ENCODE measurements around the gene ATP2B3. TPM values are rescaled to one million over a fixed set of nuclear protein-coding genes. Genes with fewer than 3 reads are reported as not detected.

ATP2B3 gene
- total RNA-seq, 1 donor from 2014 or later: not detected

DNA sequence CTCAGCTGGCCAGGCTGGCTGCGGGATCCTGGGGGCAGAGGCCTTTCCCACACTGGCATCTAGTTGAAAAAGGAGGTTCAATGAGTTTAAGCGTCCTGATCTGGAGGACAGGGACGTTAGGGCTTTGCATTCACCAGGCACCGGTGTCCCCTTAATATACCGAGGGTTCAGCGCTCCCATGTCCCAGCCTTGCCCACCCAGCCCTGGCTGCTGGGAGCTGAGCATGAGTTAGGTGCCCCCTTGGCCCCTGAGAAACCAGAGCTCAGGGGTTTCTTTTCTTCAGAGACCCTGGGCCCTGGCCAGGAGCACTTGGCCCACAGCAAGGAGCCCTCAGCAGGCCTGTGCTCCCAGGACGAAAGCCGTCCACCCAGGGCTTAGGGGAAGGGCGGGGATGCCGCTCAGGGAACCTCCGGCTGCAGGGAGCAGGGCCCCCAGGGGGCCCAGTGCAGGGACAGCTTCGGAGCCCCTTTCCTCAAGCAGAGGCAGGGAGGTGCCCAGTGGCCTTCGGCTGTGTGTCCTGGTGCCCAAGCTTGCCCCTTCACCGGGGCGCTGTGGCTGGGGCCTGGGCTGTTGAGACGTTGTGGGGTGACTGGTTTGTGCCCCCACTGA, 108.7 kb downstream of the ATP2B3 start:
- TF ChIP-seq, protein P1, sequence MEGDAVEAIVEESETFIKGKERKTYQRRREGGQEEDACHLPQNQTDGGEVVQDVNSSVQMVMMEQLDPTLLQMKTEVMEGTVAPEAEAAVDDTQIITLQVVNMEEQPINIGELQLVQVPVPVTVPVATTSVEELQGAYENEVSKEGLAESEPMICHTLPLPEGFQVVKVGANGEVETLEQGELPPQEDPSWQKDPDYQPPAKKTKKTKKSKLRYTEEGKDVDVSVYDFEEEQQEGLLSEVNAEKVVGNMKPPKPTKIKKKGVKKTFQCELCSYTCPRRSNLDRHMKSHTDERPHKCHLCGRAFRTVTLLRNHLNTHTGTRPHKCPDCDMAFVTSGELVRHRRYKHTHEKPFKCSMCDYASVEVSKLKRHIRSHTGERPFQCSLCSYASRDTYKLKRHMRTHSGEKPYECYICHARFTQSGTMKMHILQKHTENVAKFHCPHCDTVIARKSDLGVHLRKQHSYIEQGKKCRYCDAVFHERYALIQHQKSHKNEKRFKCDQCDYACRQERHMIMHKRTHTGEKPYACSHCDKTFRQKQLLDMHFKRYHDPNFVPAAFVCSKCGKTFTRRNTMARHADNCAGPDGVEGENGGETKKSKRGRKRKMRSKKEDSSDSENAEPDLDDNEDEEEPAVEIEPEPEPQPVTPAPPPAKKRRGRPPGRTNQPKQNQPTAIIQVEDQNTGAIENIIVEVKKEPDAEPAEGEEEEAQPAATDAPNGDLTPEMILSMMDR (IDR thresholded peaks at IDR 0.05): no peak
- CTCF ChIA-PET: no interaction called here
- intact Hi-C loops (cut with micrococcal nuclease): no loop called here
- ATAC-seq (ENCODE audit: low read depth): no peak
- no peak for DNase-seq
- Mint-ChIP-seq H3K9me3 (peaks cover 3% of the 10 kb centered on the region), H3K27ac (no peak overlapping the region), H3K27me3 (peaks cover 15% of the 10 kb centered on the region), H3K4me3 (no peak overlapping the region), H3K4me1 (no peaks in the 10 kb centered on the region), H3K36me3 (ENCODE audit: low read depth) (no peaks in the 10 kb centered on the region)
- POLR2A ChIA-PET: no interaction called here

DNA sequence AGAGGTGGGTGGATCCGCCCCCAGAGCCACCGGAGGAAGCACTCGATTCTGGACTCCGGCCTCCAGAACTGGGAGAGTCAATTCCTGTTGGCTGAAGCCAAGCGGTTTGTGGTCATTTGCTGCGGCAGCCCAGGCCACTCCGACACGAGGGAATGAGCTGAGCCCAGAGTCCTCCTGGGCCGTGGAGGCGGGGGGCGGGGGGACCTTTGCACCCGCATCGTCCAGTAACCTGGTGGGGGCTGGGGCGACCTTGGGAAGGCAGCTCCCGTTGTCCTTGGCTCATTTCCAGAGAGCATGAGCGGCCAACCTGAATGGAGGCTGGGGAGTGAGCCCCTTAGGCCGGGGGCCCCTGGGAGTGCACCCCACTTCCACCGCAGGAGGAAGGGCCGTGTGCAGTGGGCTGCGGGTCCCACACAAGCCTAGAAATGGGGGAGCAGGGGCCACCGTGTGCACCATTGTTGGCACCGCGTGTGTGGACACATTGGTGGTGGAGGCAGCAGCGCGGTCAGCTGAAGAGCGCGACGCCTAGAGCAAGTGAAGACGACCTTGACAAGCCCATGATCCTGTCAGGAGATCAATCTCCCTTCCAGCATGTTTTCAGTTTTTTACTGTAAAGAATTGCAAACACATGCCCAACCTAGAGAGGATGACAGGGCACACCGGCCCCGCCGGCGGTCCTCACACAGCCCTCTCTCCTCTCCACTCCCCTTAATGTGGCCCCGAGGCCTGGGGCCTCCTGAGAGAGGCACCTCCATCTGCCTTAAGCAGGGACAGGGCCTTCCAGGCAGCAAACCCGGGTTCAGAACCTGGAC, 109.6 kb downstream of the ATP2B3 start:
- Mint-ChIP-seq H3K9me3 (peaks cover 4% of the 10 kb centered on the region), H3K4me1 (no peaks in the 10 kb centered on the region), H3K4me3 (no peak overlapping the region), H3K27ac (no peak overlapping the region), H3K36me3 (ENCODE audit: low read depth) (no peaks in the 10 kb centered on the region), H3K27me3 (peaks cover 17% of the 10 kb centered on the region)
- TF ChIP-seq, protein P1 (IDR thresholded peaks at IDR 0.05): no peak
- intact Hi-C loops (cut with micrococcal nuclease): no loop called here
- no peak for DNase-seq
- ChIA-PET CTCF (no interaction called here), POLR2A (no interaction called here)
- no peak for ATAC-seq (ENCODE audit: low read depth)

DNA sequence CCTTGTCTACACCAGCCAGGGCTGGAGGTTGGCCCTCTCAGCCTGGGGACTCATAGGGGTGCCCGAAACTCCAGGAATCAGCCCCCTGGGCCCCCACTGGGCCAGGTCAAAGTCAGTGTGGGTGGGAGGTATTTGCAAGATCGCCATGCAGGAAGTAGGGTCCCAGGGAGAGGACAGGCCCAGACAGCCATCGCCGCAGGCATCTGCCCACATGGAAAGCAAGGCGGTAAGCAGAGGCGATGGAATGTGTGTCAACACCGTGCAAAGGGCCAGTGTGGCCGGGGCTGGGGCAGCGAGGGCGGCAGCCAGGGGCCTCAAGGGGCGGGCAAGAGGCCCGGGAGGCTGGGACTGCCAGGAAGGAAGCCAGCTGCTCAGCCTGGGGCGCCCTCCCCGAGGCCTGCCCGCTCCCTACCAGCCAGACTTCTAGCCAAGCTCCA, 110.3 kb downstream of the ATP2B3 start:
- ATAC-seq (ENCODE audit: low read depth) (no peak), DNase-seq (no peak)
- ChIA-PET CTCF (no interaction called here), POLR2A (no interaction called here)
- Mint-ChIP-seq H3K27ac (no peak overlapping the region), H3K4me3 (no peak overlapping the region), H3K27me3 (peaks cover 11% of the 10 kb centered on the region), H3K4me1 (no peaks in the 10 kb centered on the region), H3K9me3 (peaks cover 4% of the 10 kb centered on the region), H3K36me3 (ENCODE audit: low read depth) (no peaks in the 10 kb centered on the region)
- TF ChIP-seq, protein P1 (IDR thresholded peaks at IDR 0.05): no peak
- intact Hi-C loops (cut with micrococcal nuclease): no loop called here

DNA sequence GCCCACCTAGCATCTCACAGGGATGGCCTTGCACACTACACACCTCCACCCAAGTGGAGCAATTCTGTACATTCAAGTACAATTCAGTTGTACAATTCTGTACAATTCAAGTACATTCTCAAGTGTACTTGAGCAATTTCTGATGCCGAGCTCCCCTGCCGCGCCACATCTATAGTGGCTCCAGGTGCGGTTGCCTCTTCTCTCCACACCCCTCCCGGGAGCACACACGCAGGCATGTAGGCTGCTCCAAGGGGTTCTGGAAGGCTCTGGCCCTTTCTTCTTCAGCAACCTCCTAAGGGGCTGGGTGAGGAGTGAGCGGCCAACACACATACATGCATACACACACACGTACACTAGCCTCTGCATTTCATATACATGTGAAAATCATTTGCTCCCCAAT, 110.7 kb downstream of the ATP2B3 start:
- Mint-ChIP-seq H3K4me3 (no peak overlapping the region), H3K9me3 (peaks cover 4% of the 10 kb centered on the region), H3K36me3 (ENCODE audit: low read depth) (no peaks in the 10 kb centered on the region), H3K4me1 (no peaks in the 10 kb centered on the region), H3K27me3 (peaks cover 10% of the 10 kb centered on the region), H3K27ac (no peak overlapping the region)
- ChIA-PET CTCF (no interaction called here), POLR2A (no interaction called here)
- ATAC-seq (ENCODE audit: low read depth): no peak
- TF ChIP-seq, protein P1 (IDR thresholded peaks at IDR 0.05): no peak
- no peak for DNase-seq
- intact Hi-C loops (cut with micrococcal nuclease): no loop called here

DNA sequence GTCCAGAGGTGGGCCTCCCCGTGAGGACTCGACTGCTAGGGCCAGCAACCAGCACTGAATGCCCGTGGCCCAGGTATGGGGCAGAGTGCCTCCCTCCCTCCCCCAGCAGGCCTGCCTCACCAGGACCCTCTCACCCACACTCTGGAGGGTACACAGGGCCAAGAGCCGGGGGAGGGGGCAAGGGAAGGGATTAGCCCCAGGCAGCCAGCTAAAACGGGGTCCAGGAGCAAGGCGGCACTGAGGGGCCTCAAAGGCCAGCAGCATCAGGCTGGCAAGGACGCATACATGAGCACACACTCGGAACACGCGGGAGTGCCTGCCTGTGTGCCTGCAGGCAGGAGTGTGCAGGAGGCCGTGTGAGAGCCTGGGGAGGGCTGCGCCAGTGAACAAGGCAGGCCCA, 111.2 kb downstream of the ATP2B3 start:
- ATAC-seq (ENCODE audit: low read depth) (no peak), DNase-seq (no peak)
- ChIA-PET CTCF (no interaction called here), POLR2A (no interaction called here)
- Mint-ChIP-seq H3K9me3 (peaks cover 4% of the 10 kb centered on the region), H3K27me3 (peaks cover 10% of the 10 kb centered on the region), H3K4me3 (no peak overlapping the region), H3K4me1 (no peaks in the 10 kb centered on the region), H3K27ac (no peak overlapping the region), H3K36me3 (ENCODE audit: low read depth) (no peaks in the 10 kb centered on the region)
- intact Hi-C loops (cut with micrococcal nuclease): no loop called here
- TF ChIP-seq, protein P1 (IDR thresholded peaks at IDR 0.05): no peak

All from activated B cell treated with CpG ODN at 0.5 μM for 24 hours (primary cell).